Muscle of leg (tissue), 16 donors: Measurements from ENCODE around the gene PMEPA1. TPM values are rescaled to one million over a fixed set of nuclear protein-coding genes. Genes with fewer than 3 reads are reported as not detected.

Experiments used
- DNase-seq: peaks from one replicate; pipeline ENCODE4 v3.0.0; 2013
- H3K27ac ChIP-seq: one replicate; pipeline ENCODE4 v1.5.1; 2013; ENCODE audit warnings: mild to moderate bottlenecking, low read length, control low read depth
- H3K27me3 ChIP-seq: one replicate; pipeline ENCODE4 v1.6.1; 2013; ENCODE audit warnings: low read length; ENCODE audit not compliant: control insufficient read depth, insufficient read depth
- H3K36me3 ChIP-seq: one replicate; pipeline ENCODE4 v1.6.1; 2013; ENCODE audit warnings: low read length; ENCODE audit not compliant: control insufficient read depth, insufficient read depth
- H3K4me1 ChIP-seq: one replicate; pipeline ENCODE4 v1.6.1; 2013; ENCODE audit warnings: low read length; ENCODE audit not compliant: control insufficient read depth, insufficient read depth
- H3K4me3 ChIP-seq: one replicate; pipeline ENCODE4 v1.5.1; 2013; ENCODE audit warnings: low read length, control low read depth
- H3K9me3 ChIP-seq: replicated peaks from 2 replicates; pipeline ENCODE4 v1.6.1; 2013; ENCODE audit warnings: low read depth, low read length; ENCODE audit not compliant: control insufficient read depth
- WGBS: methylation state at CpG from one replicate; pipeline ENCODE4 v1.1.5; 2013; ENCODE audit warnings: missing lambda C conversion rate; ENCODE audit not compliant: insufficient coverage; 5-methylcytosine and 5-hydroxymethylcytosine counted together
- long read RNA-seq, 11 donors: transcript quantifications; one replicate each; lab custom pipeline, GENCODE V29; 2026
- polyA plus RNA-seq, 8 donors: library from polyadenylated mRNA; unstranded; fragments of 120-200 nt; gene quantifications; one replicate each; pipeline versions ENCODE4 v1.2.1 to v1.2.3, GENCODE V29; 2013; ENCODE audit warnings: inconsistent platforms in 1 of 8, low replicate concordance in 1 of 8; ENCODE audit not compliant: insufficient read length in 8 of 8, insufficient read depth in 1 of 8
- total RNA-seq: library from RNA; stranded (reverse); fragments of 120-200 nt; gene quantifications from one replicate; pipeline ENCODE4 v1.2.4, GENCODE V29; 2013

PMEPA1 gene
- total RNA-seq (8.2 TPM), polyA plus RNA-seq (10 to 100 TPM; 17.0 to 29.4 (median 25.2) TPM)
- long read RNA-seq, donor 1, full-length matches to known transcripts: 9 of 9 reads
- long read RNA-seq, donor 1, partial matches to known transcripts: 0 of 9 reads
- long read RNA-seq, donor 1, other reads (novel, unspliced or antisense): 0 of 9 reads
- long read RNA-seq, donor 2, full-length matches to known transcripts: 2 of 2 reads
- long read RNA-seq, donor 2, partial matches to known transcripts: 0 of 2 reads
- long read RNA-seq, donor 2, other reads (novel, unspliced or antisense): 0 of 2 reads
- long read RNA-seq, donor 3, full-length matches to known transcripts: 14 of 14 reads
- long read RNA-seq, donor 3, partial matches to known transcripts: 0 of 14 reads
- long read RNA-seq, donor 3, other reads (novel, unspliced or antisense): 0 of 14 reads
- long read RNA-seq, donor 4, full-length matches to known transcripts: 15 of 15 reads
- long read RNA-seq, donor 4, partial matches to known transcripts: 0 of 15 reads
- long read RNA-seq, donor 4, other reads (novel, unspliced or antisense): 0 of 15 reads
- long read RNA-seq, donor 5, full-length matches to known transcripts: 36 of 36 reads
- long read RNA-seq, donor 5, partial matches to known transcripts: 0 of 36 reads
- long read RNA-seq, donor 5, other reads (novel, unspliced or antisense): 0 of 36 reads
- long read RNA-seq, donor 6, full-length matches to known transcripts: 7 of 7 reads
- long read RNA-seq, donor 6, partial matches to known transcripts: 0 of 7 reads
- long read RNA-seq, donor 6, other reads (novel, unspliced or antisense): 0 of 7 reads
- long read RNA-seq, donor 7, full-length matches to known transcripts: 11 of 11 reads
- long read RNA-seq, donor 7, partial matches to known transcripts: 0 of 11 reads
- long read RNA-seq, donor 7, other reads (novel, unspliced or antisense): 0 of 11 reads
- long read RNA-seq, donor 8, full-length matches to known transcripts: 3 of 3 reads
- long read RNA-seq, donor 8, partial matches to known transcripts: 0 of 3 reads
- long read RNA-seq, donor 8, other reads (novel, unspliced or antisense): 0 of 3 reads
- long read RNA-seq, donor 9, full-length matches to known transcripts: 14 of 14 reads
- long read RNA-seq, donor 9, partial matches to known transcripts: 0 of 14 reads
- long read RNA-seq, donor 9, other reads (novel, unspliced or antisense): 0 of 14 reads
- long read RNA-seq, donor 10, full-length matches to known transcripts: 15 of 15 reads
- long read RNA-seq, donor 10, partial matches to known transcripts: 0 of 15 reads
- long read RNA-seq, donor 10, other reads (novel, unspliced or antisense): 0 of 15 reads
- long read RNA-seq, donor 11, full-length matches to known transcripts: 8 of 8 reads
- long read RNA-seq, donor 11, partial matches to known transcripts: 0 of 8 reads
- long read RNA-seq, donor 11, other reads (novel, unspliced or antisense): 0 of 8 reads

GRCh38 chr20:57709823-57710799 is at the start of gene PMEPA1:
Gene PMEPA1, minus strand, starts transcription at chr20:57710015. Its CDS starts 433 bp downstream, at chr20:57709582.
- Histone ChIP-seq H3K4me1 (peaks cover 71% of the 10 kb centered on the region), H3K9me3 (no peaks in the 10 kb centered on the region), H3K27me3 (no peaks in the 10 kb centered on the region), H3K4me3 (peak within 1 kb of the TSS; percentile 76), H3K27ac (peak within 1 kb of the TSS; percentile 90), H3K36me3 (no peaks in the 10 kb centered on the region)
- DNase-seq: peak; percentile 98
- WGBS: under 1% methylated on average over 74 of the region's 92 CpGs

- Histone ChIP-seq H3K36me3 (no peaks in the 10 kb centered on the region), H3K4me1 (peaks cover 9% of the 10 kb centered on the region), H3K4me3 (no peak overlapping the region), H3K9me3 (peaks cover 8% of the 10 kb centered on the region), H3K27me3 (peaks cover 2% of the 10 kb centered on the region), H3K27ac (no peak overlapping the region)
- DNase-seq: no peak
- no CpG with 5 or more reads among the region's 1 CpG for WGBS
Measured at GRCh38 chr20:57757767-57758166, 48.0 kb upstream of the PMEPA1 start.

GRCh38 chr20:57756921-57757320 is 47.1 kb upstream of the PMEPA1 start:
- Histone ChIP-seq H3K36me3 (no peaks in the 10 kb centered on the region), H3K9me3 (peaks cover 8% of the 10 kb centered on the region), H3K4me1 (peaks cover 9% of the 10 kb centered on the region), H3K27ac (no peak overlapping the region), H3K4me3 (no peak overlapping the region), H3K27me3 (peaks cover 2% of the 10 kb centered on the region)
- WGBS: 88% methylated on average over 3 of the region's 4 CpGs
- no peak for DNase-seq

GRCh38 chr20:57756213-57756612 is 46.4 kb upstream of the PMEPA1 start:
- no peak overlapping the region for H3K27ac ChIP-seq
- peaks cover 13% of the 10 kb centered on the region for H3K9me3 ChIP-seq
- peaks cover 9% of the 10 kb centered on the region for H3K4me1 ChIP-seq
- WGBS: no CpG with 5 or more reads among the region's 4 CpGs
- peaks cover 6% of the 10 kb centered on the region for H3K27me3 ChIP-seq
- no peaks in the 10 kb centered on the region for H3K36me3 ChIP-seq
- no peak for DNase-seq
- no peak overlapping the region for H3K4me3 ChIP-seq

- no peak for DNase-seq
Measured at GRCh38 chr20:57755609-57756008, 45.8 kb upstream of the PMEPA1 start.

GRCh38 chr20:57754190-57754589 is 44.4 kb upstream of the PMEPA1 start:
- H3K27ac ChIP-seq: no peak overlapping the region
- H3K9me3 ChIP-seq: peaks cover 11% of the 10 kb centered on the region
- peaks cover 6% of the 10 kb centered on the region for H3K27me3 ChIP-seq
- H3K4me3 ChIP-seq: no peak overlapping the region
- no peak for DNase-seq
- no peaks in the 10 kb centered on the region for H3K36me3 ChIP-seq
- WGBS: 68% methylated on average over 3 of the region's 3 CpGs
- H3K4me1 ChIP-seq: peaks cover 18% of the 10 kb centered on the region

More at GRCh38 chr20:57755609-57756008, 45.8 kb upstream of the PMEPA1 start:
- Histone ChIP-seq H3K4me3 (no peak overlapping the region), H3K27me3 (peaks cover 6% of the 10 kb centered on the region), H3K27ac (no peak overlapping the region), H3K36me3 (no peaks in the 10 kb centered on the region), H3K9me3 (peaks cover 12% of the 10 kb centered on the region), H3K4me1 (peaks cover 9% of the 10 kb centered on the region)
- no CpG with 5 or more reads among the region's 1 CpG for WGBS

GRCh38 chr20:57753332-57754164 is 43.7 kb upstream of the PMEPA1 start:
- 71% methylated on average over 10 of the region's 14 CpGs for WGBS
- DNase-seq: peak; percentile 36
- H3K9me3 ChIP-seq: peaks cover 11% of the 10 kb centered on the region
- H3K27ac ChIP-seq: peak overlapping the region; percentile 29
- H3K27me3 ChIP-seq: peaks cover 9% of the 10 kb centered on the region
- no peak overlapping the region for H3K4me3 ChIP-seq
- H3K4me1 ChIP-seq: peaks cover 24% of the 10 kb centered on the region
- no peaks in the 10 kb centered on the region for H3K36me3 ChIP-seq

- Histone ChIP-seq H3K4me1 (peaks cover 39% of the 10 kb centered on the region), H3K27me3 (peaks cover 7% of the 10 kb centered on the region), H3K4me3 (no peak overlapping the region), H3K9me3 (peaks cover 5% of the 10 kb centered on the region), H3K36me3 (no peaks in the 10 kb centered on the region), H3K27ac (no peak overlapping the region)
- WGBS: 90% methylated on average over 5 of the region's 5 CpGs
- no peak for DNase-seq
Measured at GRCh38 chr20:57751411-57751810, 41.6 kb upstream of the PMEPA1 start.
